Breast epithelium (tissue), 3 donors: Measurements from ENCODE around the gene SNTG2.
"Not testable (repeated sequence)": the region's sequence is repeated elsewhere in the genome, so short reads cannot be mapped to it uniquely, and the experiment has no call there.

Source experiments
- CTCF ChIP-seq, 3 donors: fragments of 450-650 bp; IDR thresholded peaks; one replicate each; pipeline ENCODE4 v1.5.1; 2016 to 2017; ENCODE audit warnings: antibody characterized with exemption in 3 of 3, mild to moderate bottlenecking in 3 of 3, moderate library complexity in 3 of 3
- POLR2A ChIP-seq: fragments of 450-650 bp; IDR thresholded peaks from one replicate; pipeline ENCODE4 v1.6.1; 2016; ENCODE audit warnings: antibody characterized with exemption, mild to moderate bottlenecking, moderate library complexity
- POLR2AphosphoS5 ChIP-seq, 3 donors: sonication (generic); formaldehyde crosslinking; IDR thresholded peaks; one replicate each; pipeline ENCODE4 v1.6.1; 2017; ENCODE audit warnings: antibody characterized with exemption in 3 of 3

DNA sequence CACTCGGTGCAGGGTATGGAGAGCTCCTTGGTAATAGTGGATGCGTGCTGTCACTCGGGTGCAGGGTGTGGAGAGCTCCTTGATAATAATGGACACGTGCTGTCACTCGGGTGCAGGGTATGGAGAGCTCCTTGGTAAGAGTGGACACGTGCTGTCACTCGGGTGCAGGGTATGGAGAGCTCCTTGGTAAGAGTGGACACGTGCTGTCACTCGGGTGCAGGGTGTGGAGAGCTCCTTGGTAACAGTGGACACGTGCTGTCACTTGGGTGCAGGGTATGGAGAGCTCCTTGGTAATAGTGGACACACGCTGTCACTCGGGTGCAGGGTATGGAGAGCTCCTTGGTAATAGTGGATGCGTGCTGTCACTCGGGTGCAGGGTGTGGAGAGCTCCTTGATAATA lies 155.7 kb downstream of the SNTG2 start:
- TF ChIP-seq CTCF (IDR thresholded peaks at IDR 0.05); POLR2A; POLR2AphosphoS5 (IDR thresholded peaks at IDR 0.05): not testable (repeated sequence)
